ENCODE results near the gene ANKRD53. TPM values are rescaled to one million over a fixed set of nuclear protein-coding genes. Genes with fewer than 3 reads are reported as not detected.

The ANKRD53 gene
- total RNA-seq, 2 experiments from 2014 or later, result 0.24 TPM; not detected in 1

- no peaks in the 10 kb centered on the region for H3K36me3 Mint-ChIP-seq (ENCODE audit: low read depth)
- no peak for DNase-seq
- no peaks in the 10 kb centered on the region for H3K9me3 Mint-ChIP-seq
- CTCF ChIA-PET, result interaction anchor here (0.9 to 1.3 kb wide), 5 partner anchors 9 to 68 kb away, joined by 3 to 7 read pairs (median 4); no protein-coding TSS in a partner anchor
- intact Hi-C loops (cut with micrococcal nuclease), result no loop called here
- H3K27me3 Mint-ChIP-seq (ENCODE audit: low read depth), result peaks cover 4% of the 10 kb centered on the region
- no peak overlapping the region for H3K27ac Mint-ChIP-seq
- H3K4me1 Mint-ChIP-seq (ENCODE audit: low read depth), result no peaks in the 10 kb centered on the region
- H3K4me3 Mint-ChIP-seq, result no peak overlapping the region
Measured at GRCh38 chr2:70938586-70938950, 39.9 kb upstream of the ANKRD53 start.

GRCh38 chr2:70939001-70939838 is 39.2 kb upstream of the ANKRD53 start:
- Mint-ChIP-seq H3K4me1 (ENCODE audit: low read depth) (no peaks in the 10 kb centered on the region), H3K36me3 (ENCODE audit: low read depth) (no peaks in the 10 kb centered on the region), H3K4me3 (no peak overlapping the region), H3K9me3 (no peaks in the 10 kb centered on the region), H3K27me3 (ENCODE audit: low read depth) (peaks cover 4% of the 10 kb centered on the region), H3K27ac (no peak overlapping the region)
- CTCF ChIA-PET, result interaction anchor here (0.9 to 1.3 kb wide), 5 partner anchors 9 to 69 kb away, joined by 3 to 7 read pairs (median 4); no protein-coding TSS in a partner anchor
- DNase-seq, result no peak
- intact Hi-C loops (cut with micrococcal nuclease), result no loop called here

GRCh38 chr2:70939839-70940580 is 38.4 kb upstream of the ANKRD53 start:
- CTCF ChIA-PET, result no interaction called here
- Mint-ChIP-seq H3K27ac (no peak overlapping the region), H3K9me3 (no peaks in the 10 kb centered on the region), H3K4me3 (no peak overlapping the region), H3K36me3 (ENCODE audit: low read depth) (no peaks in the 10 kb centered on the region), H3K27me3 (ENCODE audit: low read depth) (peaks cover 4% of the 10 kb centered on the region), H3K4me1 (ENCODE audit: low read depth) (no peaks in the 10 kb centered on the region)
- intact Hi-C loops (cut with micrococcal nuclease), result no loop called here
- DNase-seq, result no peak

GRCh38 chr2:70941186-70941585 is 37.2 kb upstream of the ANKRD53 start:
- H3K4me1 Mint-ChIP-seq (ENCODE audit: low read depth), result no peaks in the 10 kb centered on the region
- H3K4me3 Mint-ChIP-seq, result no peak overlapping the region
- no peaks in the 10 kb centered on the region for H3K9me3 Mint-ChIP-seq
- intact Hi-C loops (cut with micrococcal nuclease), result no loop called here
- H3K27me3 Mint-ChIP-seq (ENCODE audit: low read depth), result peaks cover 4% of the 10 kb centered on the region
- no peaks in the 10 kb centered on the region for H3K36me3 Mint-ChIP-seq (ENCODE audit: low read depth)
- H3K27ac Mint-ChIP-seq, result no peak overlapping the region
- CTCF ChIA-PET, result interaction anchor here (0.6 kb wide), 1 partner anchor 679 kb away, joined by 3 read pairs; no protein-coding TSS in a partner anchor
- DNase-seq, result no peak

- no peaks in the 10 kb centered on the region for H3K36me3 Mint-ChIP-seq (ENCODE audit: low read depth)
- no peaks in the 10 kb centered on the region for H3K9me3 Mint-ChIP-seq
- no peaks in the 10 kb centered on the region for H3K4me1 Mint-ChIP-seq (ENCODE audit: low read depth)
- no peak for DNase-seq
- intact Hi-C loops (cut with micrococcal nuclease), result no loop called here
- no peak overlapping the region for H3K4me3 Mint-ChIP-seq
- no peak overlapping the region for H3K27ac Mint-ChIP-seq
- CTCF ChIA-PET, result interaction anchor here (0.6 to 2.2 kb wide), 6 partner anchors 13 to 680 kb away, joined by 3 to 6 read pairs (median 4); no protein-coding TSS in a partner anchor
- H3K27me3 Mint-ChIP-seq (ENCODE audit: low read depth), result peaks cover 4% of the 10 kb centered on the region
Measured at GRCh38 chr2:70941701-70942100, 36.7 kb upstream of the ANKRD53 start.

- no peak overlapping the region for H3K27ac Mint-ChIP-seq
- no peak for DNase-seq
- H3K4me3 Mint-ChIP-seq, result no peak overlapping the region
- H3K9me3 Mint-ChIP-seq, result no peaks in the 10 kb centered on the region
- CTCF ChIA-PET, result interaction anchor here (0.6 to 2.2 kb wide), 6 partner anchors 14 to 152 kb away, joined by 3 to 6 read pairs (median 4); partner anchors contain the start of gene FIGLA
- H3K36me3 Mint-ChIP-seq (ENCODE audit: low read depth), result no peaks in the 10 kb centered on the region
- peaks cover 6% of the 10 kb centered on the region for H3K4me1 Mint-ChIP-seq (ENCODE audit: low read depth)
- intact Hi-C loops (cut with micrococcal nuclease), result no loop called here
- peaks cover 4% of the 10 kb centered on the region for H3K27me3 Mint-ChIP-seq (ENCODE audit: low read depth)
Measured at GRCh38 chr2:70942396-70943204, 35.8 kb upstream of the ANKRD53 start.

- no peak overlapping the region for H3K27ac Mint-ChIP-seq
- DNase-seq, result no peak
- peaks cover 12% of the 10 kb centered on the region for H3K4me1 Mint-ChIP-seq (ENCODE audit: low read depth)
- H3K4me3 Mint-ChIP-seq, result no peak overlapping the region
- no peaks in the 10 kb centered on the region for H3K9me3 Mint-ChIP-seq
- CTCF ChIA-PET, result interaction anchor here (1.0 to 2.2 kb wide), 3 partner anchors 23 to 153 kb away, joined by 3 to 6 read pairs (median 5); partner anchors contain the start of gene FIGLA
- intact Hi-C loops (cut with micrococcal nuclease), result no loop called here
- H3K27me3 Mint-ChIP-seq (ENCODE audit: low read depth), result peaks cover 9% of the 10 kb centered on the region
- H3K36me3 Mint-ChIP-seq (ENCODE audit: low read depth), result no peaks in the 10 kb centered on the region
Measured at GRCh38 chr2:70943205-70943871, 35.1 kb upstream of the ANKRD53 start.

- CTCF ChIA-PET, result interaction anchor here (0.5 to 4.6 kb wide), 4 partner anchors 41 to 83 kb away, joined by 3 to 57 read pairs (median 4); no protein-coding TSS in a partner anchor
- intact Hi-C loops (cut with micrococcal nuclease), result no loop called here
Measured at GRCh38 chr2:70944111-70944690, 34.2 kb upstream of the ANKRD53 start.

GRCh38 chr2:70946832-70947442 is 31.5 kb upstream of the ANKRD53 start:
- intact Hi-C loops (cut with micrococcal nuclease), result loop anchor here (1.0 to 2.0 kb wide), 7 partner anchors 28 to 643 kb away; partner anchors contain the start of gene ANKRD53
- Mint-ChIP-seq H3K4me1 (ENCODE audit: low read depth) (peaks cover 13% of the 10 kb centered on the region), H3K27ac (no peak overlapping the region), H3K27me3 (ENCODE audit: low read depth) (peaks cover 6% of the 10 kb centered on the region), H3K9me3 (no peaks in the 10 kb centered on the region), H3K36me3 (ENCODE audit: low read depth) (no peaks in the 10 kb centered on the region), H3K4me3 (no peak overlapping the region)
- peak; percentile 81 for DNase-seq
- CTCF ChIA-PET, result interaction anchor here (0.7 to 4.6 kb wide), 30 partner anchors 8 to 643 kb away, joined by 3 to 95 read pairs (median 6); partner anchors contain the start of genes ATP6V1B1 and FIGLA

More at GRCh38 chr2:70944111-70944690, 34.2 kb upstream of the ANKRD53 start:
- Mint-ChIP-seq H3K27ac (no peak overlapping the region), H3K4me1 (ENCODE audit: low read depth) (peaks cover 13% of the 10 kb centered on the region), H3K27me3 (ENCODE audit: low read depth) (peaks cover 6% of the 10 kb centered on the region), H3K9me3 (no peaks in the 10 kb centered on the region), H3K4me3 (no peak overlapping the region), H3K36me3 (ENCODE audit: low read depth) (no peaks in the 10 kb centered on the region)
- no peak for DNase-seq

GRCh38 chr2:70947556-70948184 is 30.8 kb upstream of the ANKRD53 start:
- no peaks in the 10 kb centered on the region for H3K9me3 Mint-ChIP-seq

More at GRCh38 chr2:70947556-70948184, 30.8 kb upstream of the ANKRD53 start:
- H3K27me3 Mint-ChIP-seq (ENCODE audit: low read depth), result peaks cover 6% of the 10 kb centered on the region
- CTCF ChIA-PET, result interaction anchor here (0.5 to 4.6 kb wide), 47 partner anchors 9 to 1101 kb away, joined by 3 to 95 read pairs (median 5); partner anchors contain the start of genes ANKRD53, ATP6V1B1, C2orf42 and FIGLA
- no peaks in the 10 kb centered on the region for H3K36me3 Mint-ChIP-seq (ENCODE audit: low read depth)
- H3K27ac Mint-ChIP-seq, result no peak overlapping the region
- peaks cover 13% of the 10 kb centered on the region for H3K4me1 Mint-ChIP-seq (ENCODE audit: low read depth)
- intact Hi-C loops (cut with micrococcal nuclease), result loop anchor here (1.0 to 2.0 kb wide), 8 partner anchors 29 to 643 kb away; partner anchors contain the start of genes ANKRD53 and TEX261
- H3K4me3 Mint-ChIP-seq, result peak overlapping the region; percentile 79
- DNase-seq, result peak; percentile 12

Data from activated naive CD4-positive, alpha-beta T cell treated with anti-CD3 and anti-CD28 coated beads for 36 hours (primary cell).